KBM-7 (cell line): ENCODE data around the gene PPP6R2.
"Not testable (repeated sequence)": the region's sequence is repeated elsewhere in the genome, so short reads cannot be mapped to it uniquely, and the experiment has no call there.

ENCODE experiments used
- DNase-seq: peaks from one replicate; pipeline ENCODE4 v3.0.0-alpha.2; 2015
- in situ Hi-C: fragments of 300-500 bp; cut with MboI; formaldehyde crosslinking; loops from 2 replicates; pipeline ENCODE4 v1.14.3; 2020; ENCODE audit warnings: low sequenced_read_pairs, low pct_unique_long_range_greater_than_20kb, mixed read lengths

The PPP6R2 gene

GRCh38 chr22:50417411-50418210, 74.5 kb downstream of the PPP6R2 start:
- DNase-seq, result no peak
- in situ Hi-C loops, result no loop called here

- in situ Hi-C loops, result no loop called here
- DNase-seq, result no peak
Measured at GRCh38 chr22:50418624-50419023, 75.5 kb downstream of the PPP6R2 start.

- no peak for DNase-seq
- in situ Hi-C loops, result no loop called here
Measured at GRCh38 chr22:50419116-50419515, 76.0 kb downstream of the PPP6R2 start.

- no peak for DNase-seq
- in situ Hi-C loops, result no loop called here
Measured at GRCh38 chr22:50420015-50420414, 76.9 kb downstream of the PPP6R2 start.

- no peak for DNase-seq
- in situ Hi-C loops, result no loop called here
Measured at GRCh38 chr22:50420581-50420980, 77.5 kb downstream of the PPP6R2 start.

GRCh38 chr22:50422046-50422445, 78.9 kb downstream of the PPP6R2 start:
- in situ Hi-C loops, result no loop called here
- no peak for DNase-seq

- no peak for DNase-seq
- in situ Hi-C loops, result no loop called here
Measured at GRCh38 chr22:50422961-50423815, 80.1 kb downstream of the PPP6R2 start.

- no peak for DNase-seq
Measured at GRCh38 chr22:50423956-50424355, 80.8 kb downstream of the PPP6R2 start.

GRCh38 chr22:50425179-50425916, 82.2 kb downstream of the PPP6R2 start:
- no peak for DNase-seq
- in situ Hi-C loops, result no loop called here

More at GRCh38 chr22:50423956-50424355, 80.8 kb downstream of the PPP6R2 start:
- in situ Hi-C loops, result no loop called here

GRCh38 chr22:50432131-50432876, 89.2 kb downstream of the PPP6R2 start:
- DNase-seq, result no peak
- in situ Hi-C loops, result loop anchor here (10.0 kb wide), 1 partner anchor 52 kb away; the partner anchor contains the start of genes ADM2 and MIOX

- in situ Hi-C loops, result loop anchor here (10.0 kb wide), 1 partner anchor 52 kb away; the partner anchor contains the start of genes ADM2 and MIOX
- DNase-seq, result not testable (repeated sequence)
Measured at GRCh38 chr22:50432877-50433510, 89.9 kb downstream of the PPP6R2 start.

GRCh38 chr22:50434849-50435248, 91.7 kb downstream of the PPP6R2 start:
- in situ Hi-C loops, result loop anchor here (10.0 kb wide), 1 partner anchor 50 kb away; the partner anchor contains the start of genes ADM2 and MIOX
- DNase-seq, result no peak

- in situ Hi-C loops, result loop anchor here (10.0 kb wide), 1 partner anchor 49 kb away; the partner anchor contains the start of genes ADM2 and MIOX
- no peak for DNase-seq
Measured at GRCh38 chr22:50435291-50436014, 92.3 kb downstream of the PPP6R2 start.

GRCh38 chr22:50436015-50436830, 93.1 kb downstream of the PPP6R2 start:
- DNase-seq, result no peak
- in situ Hi-C loops, result loop anchor here (10.0 kb wide), 1 partner anchor 49 kb away; the partner anchor contains the start of genes ADM2 and MIOX

GRCh38 chr22:50436841-50437341, 93.8 kb downstream of the PPP6R2 start:
- in situ Hi-C loops, result loop anchor here (10.0 kb wide), 1 partner anchor 48 kb away; the partner anchor contains the start of genes ADM2 and MIOX
- DNase-seq, result no peak
